Islet precursor cell (in vitro differentiated cells): Measurements from ENCODE around the gene ABCC8.

Source experiments
- DNase-seq: peaks from one replicate; pipeline ENCODE4 v3.0.0-alpha.2; 2018

ABCC8 gene

DNA sequence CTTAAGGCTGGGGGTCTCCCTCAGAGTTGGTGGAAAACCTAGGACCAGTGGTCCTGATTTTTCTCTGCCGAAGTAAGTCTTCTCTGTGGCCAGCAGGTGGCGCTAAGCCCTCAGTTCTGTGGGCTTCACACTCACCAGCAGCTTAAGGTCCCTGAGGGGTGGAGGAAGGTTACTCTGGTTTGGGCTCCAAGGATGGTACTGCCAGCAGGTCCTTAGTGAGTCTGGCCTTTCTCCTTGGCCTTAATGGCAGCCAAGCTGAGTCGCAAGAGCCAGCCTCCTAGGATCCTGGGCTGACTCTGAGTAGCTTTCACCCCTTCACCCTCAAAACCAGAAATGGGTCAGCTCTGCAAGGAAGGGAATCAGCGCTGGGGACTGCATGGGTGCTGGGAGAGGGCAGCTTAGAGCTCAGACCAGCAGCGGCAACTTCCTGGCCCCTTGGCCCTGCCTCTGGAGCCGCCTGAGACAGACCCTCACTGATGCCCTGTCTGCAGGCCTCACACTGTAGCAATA, 92.6 kb downstream of the ABCC8 start:
- peak; percentile 85 for DNase-seq

DNA sequence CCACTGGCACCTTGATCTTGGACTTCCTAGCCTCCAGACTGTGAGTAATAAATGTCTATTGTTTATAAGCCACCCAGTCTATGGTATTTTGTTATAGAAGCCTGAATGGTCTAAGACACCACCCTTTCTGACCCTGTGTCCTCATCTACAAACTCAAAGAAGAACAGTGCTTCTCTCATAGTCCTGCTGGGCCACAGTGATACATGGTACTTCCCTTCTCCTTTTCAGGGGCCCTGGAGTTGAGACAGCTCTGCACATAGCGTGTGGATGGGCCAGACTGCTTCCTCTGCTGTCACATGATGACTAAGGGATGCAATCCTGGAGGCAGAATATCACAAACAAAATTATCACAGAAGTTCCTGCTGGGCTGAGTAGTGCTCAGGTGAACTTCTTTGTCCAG, 93.2 kb downstream of the ABCC8 start:
- no peak for DNase-seq

DNA sequence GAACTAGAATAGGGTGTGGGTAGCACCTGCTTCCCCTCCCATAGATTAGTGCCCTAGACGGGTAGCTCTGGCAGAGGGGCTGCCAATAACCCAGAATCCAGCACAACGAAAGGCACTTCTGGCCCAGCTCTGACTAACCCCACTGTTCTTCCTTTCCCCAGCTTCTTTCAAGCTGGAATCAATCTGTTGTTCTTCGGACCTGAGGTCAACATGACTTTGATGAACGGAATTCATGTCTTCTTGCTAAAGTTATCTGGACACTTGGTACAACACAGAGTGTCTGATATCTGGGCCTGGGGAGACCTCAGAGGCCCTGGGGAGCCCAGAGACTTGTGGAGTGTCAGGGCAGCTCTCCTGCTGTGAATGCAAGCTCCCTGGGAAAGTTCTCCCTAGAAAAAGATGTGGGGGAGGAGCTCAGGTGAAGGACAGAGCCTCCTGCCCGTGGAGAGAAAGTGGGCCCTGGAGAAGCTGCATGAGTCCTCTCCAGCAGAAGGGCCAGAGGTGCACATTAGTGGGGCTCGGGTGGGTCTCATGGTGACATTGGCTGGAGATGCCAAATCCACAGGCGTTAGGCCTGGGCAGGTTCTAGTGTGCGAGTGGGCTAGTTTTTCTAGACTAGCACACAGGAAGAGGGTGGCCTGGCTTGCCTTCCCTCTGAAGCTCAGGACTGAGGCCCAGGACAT, 94.5 kb downstream of the ABCC8 start:
- DNase-seq = peak; percentile 41

DNA sequence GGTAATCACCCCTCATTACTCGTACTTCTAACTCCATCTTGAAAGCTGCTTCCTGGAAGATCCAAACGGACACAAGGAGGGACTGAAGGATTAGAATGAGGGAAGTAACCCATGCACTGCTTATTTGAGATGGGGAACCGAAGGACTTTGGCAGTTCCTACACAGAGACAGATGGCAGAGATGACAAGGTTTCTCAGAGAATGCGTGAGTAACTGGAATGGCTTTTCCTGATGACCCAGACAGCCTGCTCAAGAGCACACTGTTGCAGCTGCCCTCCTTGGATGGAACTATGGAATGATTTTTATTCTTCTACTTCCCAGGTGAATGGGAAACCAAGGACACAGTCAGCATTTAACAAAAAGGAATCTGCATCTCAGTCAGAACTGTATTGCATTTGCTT, 95.5 kb downstream of the ABCC8 start:
- DNase-seq = no peak

DNA sequence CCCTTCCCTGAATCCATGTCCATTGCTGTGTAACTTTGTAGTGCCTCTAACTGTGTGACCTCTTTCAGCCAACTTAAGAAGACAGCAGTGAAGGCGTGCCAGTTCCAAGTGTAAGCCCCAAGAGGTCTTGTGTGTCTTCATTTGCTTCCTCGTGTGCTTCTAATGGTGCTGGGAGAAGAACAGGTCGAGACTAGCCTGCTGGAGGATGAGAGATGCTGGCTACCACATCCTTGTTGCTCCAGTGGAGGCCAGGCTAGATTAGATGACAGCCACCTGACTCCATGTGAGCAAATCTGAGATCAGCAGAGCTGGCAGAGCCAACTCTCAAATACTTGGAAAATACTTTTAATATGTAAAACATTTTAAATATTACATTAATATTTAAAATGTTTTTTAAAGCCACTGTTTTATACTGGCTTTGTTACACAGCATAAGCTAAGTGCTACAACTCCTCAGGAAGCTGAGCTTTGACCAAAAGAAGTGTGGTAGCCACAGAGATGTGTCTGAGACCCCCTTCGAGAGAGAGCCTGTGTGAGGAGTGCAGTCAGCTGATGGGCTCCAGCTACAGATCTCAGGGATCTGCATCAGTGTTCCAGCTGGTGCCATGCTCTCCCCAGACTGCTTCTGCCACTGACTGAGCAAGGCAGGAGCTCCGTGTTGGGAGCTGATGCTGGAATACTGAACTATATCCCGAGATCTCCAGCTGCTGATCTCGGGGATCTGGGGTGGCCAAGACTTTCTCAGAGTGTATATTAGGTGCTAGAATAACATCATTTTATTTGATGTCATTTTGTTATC, 97.1 kb downstream of the ABCC8 start:
- no peak for DNase-seq

DNA sequence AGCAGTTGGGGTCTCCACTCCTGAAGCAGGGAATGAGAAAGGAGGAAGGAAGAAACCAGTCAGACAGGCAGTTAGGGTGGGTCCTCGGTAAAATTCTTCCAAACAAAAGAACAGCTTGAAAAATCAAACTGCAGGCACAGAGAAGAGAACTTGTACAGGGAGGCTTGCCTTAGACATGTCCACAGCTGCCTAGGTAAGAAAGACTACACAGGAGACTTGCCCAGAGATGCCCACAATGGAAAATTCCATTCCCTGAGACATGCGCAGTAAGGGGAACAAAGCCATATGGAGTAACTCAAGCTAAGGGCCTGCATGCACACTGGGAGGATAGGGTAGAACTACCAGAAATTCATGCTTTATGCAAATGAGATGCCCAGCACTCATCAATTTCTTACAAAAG, 98.0 kb downstream of the ABCC8 start:
- DNase-seq = no peak

DNA sequence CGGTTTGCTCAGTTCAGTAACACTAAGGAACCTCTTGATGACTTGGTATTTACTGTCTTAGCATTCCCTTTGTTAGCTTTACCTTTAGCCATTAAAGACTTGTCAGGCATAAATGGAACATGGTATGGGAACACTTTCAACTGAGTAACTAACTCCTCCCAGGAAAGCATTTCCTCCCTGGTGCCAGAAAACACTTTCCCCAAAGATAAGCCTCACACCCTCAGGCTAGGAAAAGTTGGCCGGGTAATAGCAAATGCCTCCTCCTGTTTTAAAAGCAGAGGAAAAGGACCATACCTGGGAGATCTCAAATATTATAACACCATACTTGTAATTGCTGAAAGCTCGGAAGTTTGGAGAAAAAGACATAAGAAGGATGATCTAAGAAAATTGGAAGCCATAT, 100.2 kb downstream of the ABCC8 start:
- DNase-seq = no peak

DNA sequence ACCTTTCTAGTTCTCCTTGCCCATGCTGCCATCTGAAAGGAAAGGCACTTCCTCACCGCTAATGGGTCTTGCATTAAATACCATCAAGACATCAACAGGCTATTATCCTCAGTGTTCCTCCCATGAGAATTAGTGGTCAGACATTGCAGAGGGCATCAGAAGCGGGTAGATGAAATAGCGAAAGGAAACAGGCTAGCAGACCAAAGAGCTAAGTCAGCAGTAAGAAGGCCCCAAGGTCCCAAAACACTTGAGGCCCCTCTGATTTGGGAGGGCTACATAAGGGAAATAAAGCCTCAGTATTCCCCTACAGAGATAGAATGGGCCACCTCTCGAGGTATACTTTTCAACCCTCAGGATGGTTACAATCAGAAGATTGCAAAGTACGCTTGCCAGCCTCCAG, 101.1 kb downstream of the ABCC8 start:
- DNase-seq = no peak

DNA sequence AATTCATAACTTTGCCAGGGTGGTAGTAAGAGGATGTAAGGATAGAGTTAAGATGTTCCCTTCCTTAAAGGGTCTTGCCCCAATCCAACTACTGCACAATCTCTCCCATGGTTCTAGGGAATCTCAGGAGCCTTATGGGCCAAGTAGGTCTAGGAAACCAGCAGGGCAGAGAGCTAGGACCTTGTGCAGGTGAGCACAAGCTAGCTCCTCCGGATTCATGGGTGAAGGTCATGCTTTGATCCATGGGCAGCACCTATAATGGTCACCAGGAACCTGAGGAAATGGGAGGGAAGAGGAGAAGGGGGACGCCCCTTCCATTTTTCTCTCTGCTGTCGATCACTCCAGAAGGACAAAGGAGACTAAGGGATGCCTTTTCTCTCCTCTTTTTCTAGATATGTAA, 105.0 kb downstream of the ABCC8 start:
- DNase-seq = no peak

DNA sequence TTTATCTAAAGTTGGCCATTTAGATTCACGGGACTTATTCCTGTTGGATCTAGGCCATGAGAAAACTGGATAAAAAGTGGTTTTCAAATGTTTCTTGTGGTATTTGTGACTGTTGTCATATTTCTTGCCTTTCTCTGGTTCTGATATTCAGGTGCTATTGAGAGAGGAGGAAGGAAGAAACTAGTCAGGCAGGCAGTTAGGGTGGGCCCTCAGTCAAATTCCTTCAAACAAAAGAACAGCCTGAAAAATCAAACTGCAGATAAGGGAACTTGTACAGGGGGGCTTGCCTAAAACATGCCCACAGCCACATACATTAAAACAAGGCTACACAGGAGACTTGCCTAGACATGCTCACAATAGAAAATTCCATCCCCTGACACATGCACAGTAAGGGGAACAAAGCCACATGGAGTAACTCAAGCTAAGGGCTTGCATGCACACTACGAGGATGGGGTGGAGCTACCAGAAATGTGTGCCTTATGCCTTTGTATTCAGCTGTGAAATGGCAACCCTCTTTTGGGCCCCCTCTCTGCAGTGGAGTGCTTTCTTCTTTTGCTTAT, 106.9 kb downstream of the ABCC8 start:
- DNase-seq = no peak

DNA sequence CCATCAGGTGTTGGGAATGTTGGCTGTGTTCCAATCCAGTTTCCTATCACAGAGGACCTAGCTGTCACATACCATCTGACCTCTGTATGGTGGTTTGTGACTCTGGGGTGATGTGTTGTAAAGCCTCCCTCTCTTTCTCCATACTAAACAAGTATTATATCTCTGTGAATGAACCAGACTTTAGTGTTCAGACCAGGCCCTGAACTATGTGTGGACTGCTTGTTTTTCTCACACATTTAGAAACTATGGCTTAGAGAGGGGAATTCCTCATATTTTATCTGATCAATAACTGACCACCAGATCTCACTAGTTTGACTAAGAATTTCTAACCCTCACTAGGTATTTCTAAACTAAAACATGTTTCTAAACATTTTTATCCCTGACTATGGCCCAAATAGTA, 107.6 kb downstream of the ABCC8 start:
- no peak for DNase-seq

DNA sequence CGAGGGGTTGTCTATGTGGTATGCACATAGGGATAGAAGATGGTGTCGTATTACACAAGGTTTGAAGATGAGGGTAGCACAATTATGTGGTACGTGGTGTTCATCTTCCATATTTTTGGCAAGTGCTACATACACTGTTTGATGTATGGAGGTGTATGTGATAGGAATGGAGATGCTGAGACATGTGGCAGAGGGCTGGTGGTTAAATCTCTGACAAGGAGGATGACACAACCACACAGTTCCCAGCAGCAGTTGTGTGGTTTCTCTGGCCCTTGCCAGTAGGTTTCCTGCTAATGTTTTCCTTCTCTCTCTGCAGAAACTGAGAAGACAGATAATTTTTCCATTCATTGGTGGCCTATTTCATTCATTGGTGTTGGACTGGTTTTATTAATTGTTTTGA, 108.1 kb downstream of the ABCC8 start:
- DNase-seq = no peak

DNA sequence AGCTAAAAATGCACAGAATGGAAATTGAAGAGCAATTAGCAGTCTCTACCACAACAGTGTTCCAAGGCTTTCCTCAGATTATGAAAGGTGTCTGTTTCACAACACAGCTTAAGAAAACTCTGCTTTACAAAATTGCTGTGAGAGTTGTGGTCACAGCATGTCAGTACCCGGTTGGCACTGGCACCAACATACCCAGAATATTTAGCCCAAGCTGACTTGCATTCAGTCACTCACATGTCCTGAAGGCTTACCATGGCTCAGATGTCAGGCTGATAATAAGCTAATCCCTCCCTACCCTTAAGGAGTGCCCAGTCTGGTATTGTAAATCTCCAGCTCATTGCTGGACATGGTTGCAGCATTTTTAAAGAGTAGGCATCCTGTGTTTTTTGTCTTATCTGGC, 110.2 kb downstream of the ABCC8 start:
- peak; percentile 6 for DNase-seq

DNA sequence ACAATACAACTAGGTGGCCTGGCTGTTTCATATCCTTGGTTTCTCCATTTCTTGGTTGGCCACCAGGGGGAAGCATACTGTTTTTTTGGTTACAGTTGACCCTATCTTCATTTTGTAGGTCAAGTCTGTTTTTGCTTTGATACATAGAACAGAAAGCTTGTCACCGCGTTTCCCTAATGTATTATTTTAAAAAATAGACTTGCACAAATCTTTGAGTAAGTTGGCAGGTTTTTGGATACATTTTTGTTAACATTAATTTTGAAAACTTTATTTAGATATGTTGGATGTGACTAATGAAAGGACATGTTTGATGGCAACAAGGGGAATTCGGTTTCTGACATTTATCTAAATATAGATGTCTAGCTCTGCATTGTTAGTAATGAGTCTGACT, 122.0 kb downstream of the ABCC8 start:
- DNase-seq = peak; percentile 75

DNA sequence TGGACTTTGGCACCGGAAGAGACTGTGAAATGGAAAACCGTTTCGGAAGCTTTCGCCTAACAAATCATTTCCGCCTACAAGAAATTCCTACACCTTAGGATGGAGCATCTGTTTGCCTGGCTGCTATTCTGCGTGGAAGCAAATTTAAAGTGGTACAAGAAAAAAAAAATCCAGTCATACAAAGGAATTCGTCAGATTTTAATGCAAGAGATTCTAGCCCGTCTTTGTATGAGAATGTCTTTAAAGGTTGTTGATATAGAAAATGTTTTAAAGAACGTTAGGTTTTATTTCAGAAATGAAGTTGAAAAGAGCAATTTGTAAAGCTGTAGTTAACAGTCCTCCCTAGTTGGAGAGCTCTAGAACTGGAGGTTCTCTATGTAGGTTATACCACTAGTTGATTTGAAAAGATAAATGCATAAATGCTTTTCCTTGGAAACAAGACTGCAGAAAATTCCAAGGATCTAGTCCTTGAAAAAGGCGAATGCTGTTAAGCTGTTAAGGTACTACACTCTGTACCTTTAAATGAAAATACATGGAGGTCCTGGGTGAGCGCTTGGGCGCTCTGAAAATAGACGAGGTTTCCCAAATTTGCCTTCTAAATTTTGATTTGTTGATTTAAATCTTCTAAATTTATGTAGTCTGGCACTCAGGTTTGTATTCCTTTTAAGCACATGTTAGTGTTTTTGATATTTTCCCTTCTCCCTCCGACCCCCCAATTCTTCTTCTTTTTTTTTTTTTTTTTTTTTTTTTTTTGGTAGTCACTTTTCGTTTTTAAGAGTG, 122.6 kb downstream of the ABCC8 start:
- DNase-seq = no peak

DNA sequence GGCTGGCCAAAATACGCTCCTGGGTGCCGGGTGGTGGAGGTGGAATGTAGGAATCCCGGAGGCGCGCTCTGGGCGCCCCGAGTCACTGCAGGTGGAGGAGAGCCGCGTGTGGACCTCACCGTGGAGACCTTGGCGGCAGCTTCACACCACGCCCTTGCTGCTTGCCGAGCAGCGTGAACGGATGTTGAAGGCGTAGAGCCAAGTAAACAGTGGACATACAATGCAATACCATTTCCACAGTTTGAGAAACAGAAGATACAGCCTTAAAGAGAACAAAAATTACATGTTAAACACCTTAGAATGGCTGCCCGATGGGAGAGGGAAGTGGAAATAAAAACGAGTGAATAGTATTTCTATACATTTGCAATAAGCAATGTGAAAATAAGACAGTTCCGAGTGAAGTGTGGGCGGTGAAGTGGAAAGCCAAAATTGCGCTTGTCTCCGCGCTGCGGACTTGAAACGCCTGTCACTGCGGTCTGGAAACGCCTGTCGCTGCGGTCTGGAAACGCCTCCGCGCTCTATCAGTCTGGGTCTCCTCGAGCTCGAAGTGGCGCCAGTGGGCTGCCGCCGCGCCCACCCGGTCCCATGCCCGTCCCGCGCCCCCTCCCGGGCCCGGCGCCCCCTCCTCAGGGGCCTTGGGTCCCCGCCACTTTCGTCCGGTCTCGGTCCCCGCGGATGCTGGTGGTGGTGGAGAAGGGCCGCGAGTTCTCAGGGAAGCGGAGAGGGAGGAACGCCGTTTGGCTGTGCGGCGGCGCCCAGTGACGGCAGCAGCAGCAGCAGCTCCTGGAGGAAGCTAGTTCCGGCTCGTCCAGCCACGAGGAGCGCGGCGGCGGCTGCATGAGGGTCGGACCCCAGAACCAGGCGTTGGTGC, 123.5 kb downstream of the ABCC8 start:
- peak; percentile 89 for DNase-seq

DNA sequence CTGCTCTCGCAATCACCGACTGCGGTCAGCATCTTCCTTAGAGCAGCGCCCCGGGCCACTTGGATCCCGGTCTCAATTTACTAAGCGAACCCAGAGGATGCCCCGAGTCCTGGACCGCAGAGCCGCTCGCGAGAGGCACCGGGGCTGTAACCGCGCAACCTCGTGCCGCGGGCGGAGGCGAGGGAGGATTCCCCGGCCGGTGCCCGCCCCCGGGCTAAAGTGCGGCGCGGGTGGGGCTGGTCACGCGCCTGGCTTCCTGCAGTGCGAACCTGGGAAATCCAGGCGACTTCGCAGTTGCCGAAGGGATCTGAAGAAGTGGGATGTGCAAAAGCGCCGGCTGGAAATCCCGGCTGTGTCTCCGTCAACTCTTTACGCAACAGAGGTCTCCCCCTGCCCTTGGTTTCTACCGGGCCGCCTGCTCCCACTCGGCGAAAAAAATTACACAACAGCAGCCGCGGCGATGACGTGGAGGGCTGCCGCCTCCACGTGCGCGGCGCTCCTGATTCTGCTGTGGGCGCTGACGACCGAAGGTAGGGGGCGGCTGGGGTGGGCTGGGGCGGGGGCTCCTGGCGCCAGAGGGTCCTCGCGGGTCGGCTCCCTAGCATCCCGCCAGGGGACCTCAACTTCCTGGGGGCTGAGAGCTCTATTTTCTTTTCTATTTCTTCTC, 125.0 kb downstream of the ABCC8 start, which contains the start of gene NCR3LG1:
Gene NCR3LG1, plus strand, starts transcription at position 291 of the 667 bp plus-strand sequence. Its CDS starts 170 bp downstream, at position 461.
- DNase-seq = peak; percentile 70

DNA sequence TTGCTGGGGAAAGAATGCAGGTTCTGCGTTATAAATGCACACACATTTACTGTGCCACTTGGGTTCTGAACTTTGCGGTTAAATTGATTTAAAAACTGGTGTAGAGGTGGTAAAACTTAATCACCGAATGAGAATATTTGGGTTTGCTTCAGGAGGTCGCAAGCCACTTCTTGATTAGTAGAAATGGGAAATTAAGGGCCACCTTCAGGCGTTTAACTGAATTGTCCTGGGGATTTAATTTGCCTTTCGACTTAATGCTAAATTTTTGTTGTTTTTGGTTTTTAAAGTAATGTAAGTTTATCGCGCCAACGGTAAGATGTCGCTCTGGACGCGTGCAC, 125.5 kb downstream of the ABCC8 start:
- DNase-seq = no peak

DNA sequence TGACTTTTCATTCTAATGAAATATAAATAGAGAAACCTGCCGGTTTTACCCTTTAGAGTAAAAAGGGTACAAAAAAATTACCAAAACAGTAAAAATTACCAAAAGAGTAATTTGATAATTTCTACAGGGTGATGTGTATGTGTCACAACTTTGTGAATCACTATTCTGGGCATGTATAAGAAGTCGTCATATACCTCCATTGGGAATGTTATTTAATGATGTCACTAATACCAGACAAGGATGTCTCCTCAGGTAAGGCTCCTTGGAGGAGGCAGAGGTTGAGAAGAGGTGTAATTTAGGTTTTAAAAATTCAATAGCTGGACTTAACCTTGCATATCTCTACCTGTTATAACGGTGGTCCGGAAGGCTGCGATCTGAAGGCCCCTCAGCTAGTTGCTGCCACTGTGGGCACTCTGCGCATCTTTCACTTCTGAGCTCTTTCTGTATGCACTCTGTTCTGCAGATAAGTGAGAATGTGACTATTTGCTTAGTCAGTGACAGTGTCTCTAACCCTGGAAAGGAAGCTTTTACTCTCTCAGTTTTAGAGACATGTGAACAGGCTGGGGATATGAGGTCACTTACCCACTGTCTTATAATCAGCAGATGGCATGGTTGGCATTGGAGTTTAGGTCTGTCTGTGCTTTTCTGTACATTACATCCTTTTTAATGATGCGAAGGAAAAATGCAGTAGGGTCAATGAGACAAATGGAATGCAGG, 126.0 kb downstream of the ABCC8 start:
- DNase-seq = no peak

DNA sequence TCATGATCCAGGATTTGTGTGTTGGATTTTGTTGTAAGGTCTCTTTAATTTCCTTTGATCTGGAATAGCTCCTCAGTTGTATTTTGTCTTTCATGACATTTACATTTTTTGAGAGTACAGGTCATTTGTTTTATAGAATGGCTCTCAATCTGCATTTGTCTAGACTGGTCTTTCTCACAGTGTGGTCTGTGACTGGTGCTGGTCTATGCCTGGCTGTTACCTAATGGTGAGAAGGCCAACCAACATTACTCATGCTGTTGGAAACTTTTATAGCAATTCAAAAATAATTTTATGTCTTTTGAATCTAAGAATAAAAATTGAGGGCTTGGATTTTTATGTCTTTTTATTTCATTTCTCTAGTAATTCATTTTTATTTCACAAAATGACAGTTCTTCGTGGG, 129.0 kb downstream of the ABCC8 start:
- no peak for DNase-seq

DNA sequence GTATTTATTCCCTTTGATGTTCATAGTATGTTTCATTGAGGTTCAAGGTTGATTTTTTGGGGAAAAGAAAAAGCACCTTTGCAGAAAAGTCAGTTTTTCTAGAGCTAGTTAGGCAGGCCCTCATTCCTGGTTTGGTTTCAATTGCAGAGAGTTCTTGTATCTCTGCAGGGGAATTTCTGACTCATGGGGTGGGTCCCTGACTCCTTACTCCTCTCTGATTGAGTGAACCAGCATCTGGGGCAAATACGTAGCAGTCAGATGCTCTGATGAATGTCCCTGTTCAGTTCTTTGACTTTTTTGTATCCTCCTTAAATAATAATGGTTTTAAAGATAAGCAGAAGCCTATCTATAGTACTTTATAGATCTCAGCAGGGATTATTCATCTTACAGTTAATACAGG, 132.7 kb downstream of the ABCC8 start:
- DNase-seq = peak; percentile 77
